Measurements from ENCODE around the gene THRB.
A peak's percentile ranks its signal among the peaks of the same experiment; 100 is the strongest.

GRCh38 chr3:24496529-24497482, 2.2 kb upstream of the THRB start:
- TF ChIP-seq ZNF112 (tag by site-specific recombination; IDR thresholded peaks at IDR 0.05), result no peak
- TF ChIP-seq, protein P1, sequence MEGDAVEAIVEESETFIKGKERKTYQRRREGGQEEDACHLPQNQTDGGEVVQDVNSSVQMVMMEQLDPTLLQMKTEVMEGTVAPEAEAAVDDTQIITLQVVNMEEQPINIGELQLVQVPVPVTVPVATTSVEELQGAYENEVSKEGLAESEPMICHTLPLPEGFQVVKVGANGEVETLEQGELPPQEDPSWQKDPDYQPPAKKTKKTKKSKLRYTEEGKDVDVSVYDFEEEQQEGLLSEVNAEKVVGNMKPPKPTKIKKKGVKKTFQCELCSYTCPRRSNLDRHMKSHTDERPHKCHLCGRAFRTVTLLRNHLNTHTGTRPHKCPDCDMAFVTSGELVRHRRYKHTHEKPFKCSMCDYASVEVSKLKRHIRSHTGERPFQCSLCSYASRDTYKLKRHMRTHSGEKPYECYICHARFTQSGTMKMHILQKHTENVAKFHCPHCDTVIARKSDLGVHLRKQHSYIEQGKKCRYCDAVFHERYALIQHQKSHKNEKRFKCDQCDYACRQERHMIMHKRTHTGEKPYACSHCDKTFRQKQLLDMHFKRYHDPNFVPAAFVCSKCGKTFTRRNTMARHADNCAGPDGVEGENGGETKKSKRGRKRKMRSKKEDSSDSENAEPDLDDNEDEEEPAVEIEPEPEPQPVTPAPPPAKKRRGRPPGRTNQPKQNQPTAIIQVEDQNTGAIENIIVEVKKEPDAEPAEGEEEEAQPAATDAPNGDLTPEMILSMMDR (tag by site-specific recombination; IDR thresholded peaks at IDR 0.05), result peak; percentile 44; the same call in 1 of the 2 replicates
